ENCODE results near the gene AIF1L.
"Not testable (repeated sequence)": the region's sequence is repeated elsewhere in the genome, so short reads cannot be mapped to it uniquely, and the experiment has no call there.

The AIF1L gene

GRCh38 chr9:131111186-131111853, 15.0 kb downstream of the AIF1L start:
- Histone ChIP-seq H3K4me3 (no peak overlapping the region), H3K27ac (peak overlapping the region in 1 of 2 donors; percentile 16)
- no peak for DNase-seq (ENCODE audit: low spot score)
- TF ChIP-seq CTCF (IDR thresholded peaks at IDR 0.05), result no peak

- Histone ChIP-seq H3K4me3 (no peak overlapping the region), H3K27ac (peak overlapping the region in 1 of 2 donors; percentile 16)
- DNase-seq (ENCODE audit: low spot score), result no peak
- no peak for TF ChIP-seq CTCF (IDR thresholded peaks at IDR 0.05)
Observed at GRCh38 chr9:131111854-131112311, 15.6 kb downstream of the AIF1L start.

DNA sequence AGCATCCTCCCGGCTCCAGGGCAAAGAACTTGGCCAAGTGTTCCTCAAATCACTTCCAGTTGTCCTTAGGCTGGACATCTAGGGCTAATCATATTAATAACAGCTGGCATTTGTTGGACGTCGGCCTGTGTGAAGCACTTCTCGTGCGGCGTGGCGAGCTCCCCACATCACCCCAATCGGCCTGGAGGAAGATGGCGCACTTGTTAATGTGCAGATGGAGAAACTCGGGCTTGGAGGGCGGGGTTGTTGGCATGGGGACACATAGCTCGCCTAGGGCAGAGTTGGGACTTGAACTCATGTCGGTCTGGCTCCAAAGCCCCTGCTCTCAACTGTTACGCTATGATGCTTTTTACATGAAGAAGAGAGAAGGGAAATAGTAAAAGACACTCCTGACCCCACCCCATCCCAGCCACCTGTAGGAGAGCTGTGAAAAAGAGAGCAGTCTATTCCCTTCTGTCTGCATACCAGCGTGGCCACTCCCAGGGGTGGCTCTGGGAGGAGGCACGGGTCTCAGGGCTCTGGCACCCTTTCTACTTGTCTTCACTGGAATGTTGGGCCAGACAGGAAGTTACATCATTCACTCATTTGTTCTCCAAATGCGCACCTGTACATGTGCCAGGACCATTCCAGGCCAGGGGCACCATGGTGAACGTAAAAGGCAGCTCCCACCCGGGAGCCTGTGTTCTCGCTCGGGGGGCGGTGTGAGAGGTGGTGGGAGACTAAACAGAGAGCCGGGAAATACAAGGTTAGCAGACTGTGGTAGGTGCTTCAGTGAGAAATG, 16.2 kb downstream of the AIF1L start:
- Histone ChIP-seq H3K4me3 (no peak overlapping the region), H3K27ac (peak overlapping the region in 1 of 2 donors; percentile 21)
- no peak for TF ChIP-seq CTCF (IDR thresholded peaks at IDR 0.05)
- no peak for DNase-seq (ENCODE audit: low spot score)

DNA sequence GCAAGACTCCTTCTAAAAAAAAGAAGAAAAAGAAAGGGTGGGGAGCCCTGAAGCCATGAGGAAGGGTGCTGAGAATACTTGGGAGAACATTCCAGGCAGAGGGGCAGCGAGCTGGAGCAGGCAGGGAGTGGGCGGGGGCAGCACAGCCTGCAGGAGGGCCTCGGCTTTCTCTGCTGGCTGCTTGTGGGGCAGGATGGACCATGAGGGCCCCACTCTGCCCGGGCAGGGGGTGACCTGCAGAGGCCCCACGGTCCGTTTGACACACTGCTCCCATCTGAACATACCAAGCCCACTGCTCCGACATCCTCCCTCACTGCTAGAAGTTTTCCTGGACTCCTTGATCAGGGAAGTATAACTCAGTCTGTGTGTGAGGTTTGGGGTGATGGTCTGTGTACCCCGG, 17.3 kb downstream of the AIF1L start:
- Histone ChIP-seq H3K4me3 (no peak overlapping the region), H3K27ac (no peak overlapping the region)
- TF ChIP-seq CTCF (IDR thresholded peaks at IDR 0.05), result no peak
- no peak for DNase-seq (ENCODE audit: low spot score)

GRCh38 chr9:131114084-131114535, 17.8 kb downstream of the AIF1L start:
- TF ChIP-seq CTCF (IDR thresholded peaks at IDR 0.05), result no peak
- Histone ChIP-seq H3K27ac (no peak overlapping the region), H3K4me3 (no peak overlapping the region)
- DNase-seq (ENCODE audit: low spot score), result no peak

DNA sequence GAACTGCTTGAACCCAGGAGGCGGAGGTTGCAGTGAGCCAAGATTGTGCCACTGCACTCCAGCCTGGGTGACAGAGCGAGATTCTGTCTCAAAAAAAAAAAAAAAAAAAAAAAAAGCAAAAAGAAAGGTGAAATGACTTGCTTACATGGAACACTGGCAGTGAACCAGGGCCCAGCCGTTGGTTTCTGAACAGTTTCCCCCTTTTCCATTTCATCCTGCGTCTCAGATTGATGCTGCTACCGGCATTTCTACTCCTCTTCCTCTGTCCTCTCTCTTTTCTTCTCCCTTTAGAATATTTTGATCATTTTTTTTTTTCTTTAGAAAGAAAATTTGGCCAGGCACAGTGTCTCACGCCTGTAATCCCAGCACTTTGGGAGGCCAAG, 19.0 kb downstream of the AIF1L start:
- H3K27ac ChIP-seq; DNase-seq (ENCODE audit: low spot score); H3K4me3 ChIP-seq: not testable (repeated sequence)

DNA sequence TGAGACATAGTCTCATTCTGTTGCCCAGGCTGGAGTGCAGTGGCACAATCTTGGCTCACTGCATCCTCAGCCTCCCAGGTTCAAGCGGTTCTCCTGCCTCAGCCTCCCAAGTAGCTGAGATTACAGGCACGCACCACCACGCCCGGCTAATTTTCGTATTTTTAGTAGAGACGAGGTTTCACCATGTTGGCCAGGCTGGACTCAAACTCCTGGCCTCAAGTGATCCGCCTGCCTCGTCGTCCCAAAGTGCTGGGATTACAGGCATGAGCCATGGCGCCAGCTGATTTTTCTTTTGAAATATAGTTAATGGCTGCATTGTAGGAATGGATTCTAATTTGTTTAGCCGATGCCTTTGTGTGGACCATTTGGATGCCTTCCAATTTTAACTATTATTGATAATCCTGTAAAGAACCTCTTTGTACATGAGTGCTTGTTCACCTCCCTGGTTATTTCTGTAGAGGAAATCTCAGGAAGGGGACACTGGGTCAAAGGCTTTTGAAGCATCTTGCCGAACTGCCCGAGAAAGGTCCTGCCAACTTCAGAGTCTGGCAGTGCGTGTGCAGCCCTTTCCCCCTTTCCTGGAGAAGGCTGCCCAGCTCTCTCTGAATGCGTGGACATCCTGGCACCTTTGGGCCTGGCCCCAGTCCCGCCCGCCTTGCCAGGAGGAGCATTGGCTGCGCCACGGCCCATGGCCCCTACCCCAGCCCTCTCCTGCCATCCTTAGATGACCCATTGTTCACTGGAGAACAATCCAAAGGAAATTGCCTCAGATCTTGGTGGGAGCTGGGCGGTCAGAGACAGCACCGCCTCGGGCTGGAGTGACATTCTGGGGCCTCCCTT, 20.2 kb downstream of the AIF1L start:
- DNase-seq (ENCODE audit: low spot score), result no peak
- no peak for TF ChIP-seq CTCF (IDR thresholded peaks at IDR 0.05)
- Histone ChIP-seq H3K27ac (peak overlapping the region in 1 of 2 donors; percentile 41), H3K4me3 (no peak overlapping the region)

Measured in coronary artery (tissue), 2 donors.